ENCODE measurements around the gene RNF208. TPM values are rescaled to one million over a fixed set of nuclear protein-coding genes. Genes with fewer than 3 reads are reported as not detected.
"Not testable (repeated sequence)": the region's sequence is repeated elsewhere in the genome, so short reads cannot be mapped to it uniquely, and the experiment has no call there.

RNF208 gene
- total RNA-seq, 4 donors from 2014 or later = 2.3 to 4.5 (median 3.8) TPM

DNA sequence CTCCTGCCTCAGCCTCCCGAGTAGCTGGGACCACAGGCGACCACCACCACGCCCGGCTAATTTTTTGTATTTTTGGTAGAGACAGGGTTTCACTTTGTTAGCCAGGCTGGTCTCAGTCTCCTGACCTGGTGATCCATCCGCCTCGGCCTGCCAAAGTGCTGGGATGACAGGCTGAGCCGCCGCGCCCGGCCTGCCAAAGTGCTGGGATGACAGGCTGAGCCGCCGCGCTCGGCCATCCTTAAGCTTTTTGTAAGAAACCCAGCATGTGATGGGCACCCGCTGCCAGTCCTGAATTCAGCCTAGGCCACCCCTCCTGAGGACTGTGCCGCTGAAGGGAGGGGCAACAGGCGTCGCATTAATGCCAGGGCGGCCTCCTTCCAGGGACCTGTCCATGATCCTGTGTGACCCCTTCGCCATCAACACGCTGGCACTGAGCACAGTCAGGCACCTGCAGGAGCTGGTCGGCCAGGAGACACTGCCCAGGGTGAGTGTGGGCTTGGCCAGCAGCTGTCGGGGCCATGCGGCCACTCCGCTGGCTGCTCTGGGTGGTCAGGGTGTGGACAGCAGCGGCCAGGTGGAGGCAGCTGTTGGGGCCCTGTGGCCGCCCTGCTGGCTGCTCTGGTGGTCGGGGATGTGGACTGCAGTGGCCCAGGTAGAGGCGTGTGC lies 43.6 kb upstream of the RNF208 start:
- no peak for DNase-seq
- H3K27me3 ChIP-seq = no peaks in the 10 kb centered on the region
- no peaks in the 10 kb centered on the region for H3K9me3 ChIP-seq
- H3K4me1 ChIP-seq = peaks cover 0 to 5% of the 10 kb centered on the region in 2 donors
- no peak overlapping the region for H3K4me3 ChIP-seq (replicated peaks in 1 of 3)
- WGBS, 2 donors = 87 to 93% methylated on average over 17 to 23 of the region's 29 CpGs
- intact Hi-C loops (cut with DNase I) = no loop called here
- peaks cover 20 to 34% of the 10 kb centered on the region in 2 donors for H3K36me3 ChIP-seq
- H3K27ac ChIP-seq = no peak overlapping the region
- TF ChIP-seq CTCF (IDR thresholded peaks at IDR 0.05) (no peak), POLR2A (IDR thresholded peaks at IDR 0.05) (no peak)

GRCh38 chr9:137264067-137264466 lies 42.0 kb upstream of the RNF208 start:
- intact Hi-C loops (cut with DNase I) = no loop called here
- Histone ChIP-seq H3K4me3 (replicated peaks in 1 of 3) (no peak overlapping the region), H3K36me3 (peaks cover 20 to 34% of the 10 kb centered on the region in 2 donors), H3K4me1 (peaks cover 0 to 5% of the 10 kb centered on the region in 2 donors), H3K27me3 (no peaks in the 10 kb centered on the region), H3K9me3 (no peaks in the 10 kb centered on the region), H3K27ac (no peak overlapping the region)
- 93 to 95% methylated on average over 19 to 22 of the region's 22 CpGs for WGBS, 2 donors
- DNase-seq = no peak
- no peak for TF ChIP-seq POLR2A (IDR thresholded peaks at IDR 0.05)
- no peak for TF ChIP-seq CTCF (IDR thresholded peaks at IDR 0.05)

- H3K4me1 ChIP-seq = no peaks in the 10 kb centered on the region
- TF ChIP-seq POLR2A (IDR thresholded peaks at IDR 0.05) = no peak
- no peak for TF ChIP-seq CTCF (IDR thresholded peaks at IDR 0.05)
- no peak overlapping the region for H3K27ac ChIP-seq
- 91 to 95% methylated on average over 8 to 10 of the region's 10 CpGs for WGBS, 2 donors
- peaks cover 20 to 37% of the 10 kb centered on the region in 2 donors for H3K36me3 ChIP-seq
- no peaks in the 10 kb centered on the region for H3K9me3 ChIP-seq
- intact Hi-C loops (cut with DNase I) = no loop called here
- H3K27me3 ChIP-seq = no peaks in the 10 kb centered on the region
- no peak overlapping the region for H3K4me3 ChIP-seq (replicated peaks in 1 of 3)
- DNase-seq = no peak
Measured at GRCh38 chr9:137263506-137263905, 41.5 kb upstream of the RNF208 start.

- Histone ChIP-seq H3K27ac (no peak overlapping the region), H3K27me3 (no peaks in the 10 kb centered on the region), H3K4me1 (no peaks in the 10 kb centered on the region), H3K36me3 (peaks cover 20 to 37% of the 10 kb centered on the region in 2 donors), H3K9me3 (no peaks in the 10 kb centered on the region), H3K4me3 (replicated peaks in 1 of 3) (no peak overlapping the region)
- no peak for DNase-seq
- TF ChIP-seq POLR2A (IDR thresholded peaks at IDR 0.05) (no peak), CTCF (IDR thresholded peaks at IDR 0.05) (no peak)
- 91 to 92% methylated on average over 24 of the region's 24 CpGs for WGBS, 2 donors
- intact Hi-C loops (cut with DNase I) = no loop called here
Measured at GRCh38 chr9:137262909-137263285, 40.9 kb upstream of the RNF208 start.

DNA sequence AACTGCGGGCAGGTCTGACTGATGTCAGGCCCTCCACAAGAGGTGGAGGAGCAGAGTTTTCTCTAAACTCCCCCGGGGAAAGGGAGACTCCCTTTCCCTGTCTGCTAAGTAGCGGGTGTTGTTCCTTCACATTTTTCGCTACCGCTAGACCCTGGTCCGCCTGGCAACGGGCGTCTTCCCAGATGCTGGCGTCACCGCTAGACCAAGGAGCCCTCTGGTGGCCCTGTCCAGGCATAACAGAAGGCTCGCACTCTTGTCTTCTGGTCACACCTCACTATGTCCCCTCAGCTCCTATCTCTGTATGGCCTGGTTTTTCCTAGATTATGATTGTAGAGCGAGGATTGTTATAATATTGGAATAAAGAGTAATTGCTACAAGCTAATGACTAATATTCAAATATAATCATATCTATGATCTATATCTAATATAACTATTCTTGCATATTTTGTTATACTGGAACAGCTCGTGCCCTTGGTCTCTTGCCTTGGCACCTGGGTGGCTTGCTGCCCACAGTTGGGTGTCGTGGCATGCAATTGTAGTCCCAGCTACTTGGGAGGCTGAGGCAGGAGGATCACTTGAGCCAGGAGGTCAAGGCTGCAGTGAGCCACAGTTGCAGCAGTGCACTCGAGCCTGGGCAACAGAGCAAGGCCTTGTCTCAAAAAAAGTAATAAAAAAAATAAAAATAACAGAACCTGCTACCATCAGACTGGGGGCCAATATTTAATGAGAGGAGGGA lies 40.3 kb upstream of the RNF208 start:
- peak in 5 of 6 experiments; percentile 14 to 53 (median 38) for TF ChIP-seq CTCF (IDR thresholded peaks at IDR 0.05)
- H3K4me3 ChIP-seq (replicated peaks in 1 of 3); H3K27me3 ChIP-seq; H3K4me1 ChIP-seq; H3K9me3 ChIP-seq; intact Hi-C loops (cut with DNase I); H3K27ac ChIP-seq: not testable (repeated sequence)
- H3K36me3 ChIP-seq = peaks cover 20 to 37% of the 10 kb centered on the region in 2 donors
- peak; percentile 55 to 59 for DNase-seq
- 39 to 44% methylated on average over 15 of the region's 15 CpGs for WGBS, 2 donors
